DOHH2 (cell line): ENCODE data around the gene RIMBP2.
"Not testable (repeated sequence)": the region's sequence is repeated elsewhere in the genome, so short reads cannot be mapped to it uniquely, and the experiment has no call there.

ENCODE experiments used
- H3F3A ChIP-seq: fragments of 200-600 bp; sonication (generic), shearing (Covaris generic); 2 replicates; pipeline ENCODE4 v1.6.0; 2016; ENCODE audit warnings: antibody characterized with exemption, mild to moderate bottlenecking; ENCODE audit not compliant: control insufficient read depth, insufficient read depth
- H3K27ac ChIP-seq: fragments of 200-600 bp; sonication (generic); 2 replicates; pipeline ENCODE4 v1.5.1; 2014; ENCODE audit warnings: low read depth, mild to moderate bottlenecking, low read length, moderate library complexity
- H3K27me3 ChIP-seq: fragments of 200-600 bp; sonication (generic); 2 replicates; pipeline ENCODE4 v1.6.1; 2014; ENCODE audit warnings: mild to moderate bottlenecking, low read length, mixed read lengths; ENCODE audit not compliant: control insufficient read depth
- H3K36me3 ChIP-seq: fragments of 200-600 bp; sonication (generic); 2 replicates; pipeline ENCODE4 v1.6.1; 2014; ENCODE audit warnings: mild to moderate bottlenecking, low read length, moderate library complexity, mixed read lengths; ENCODE audit not compliant: control insufficient read depth
- H3K4me1 ChIP-seq: fragments of 200-600 bp; sonication (generic); 2 replicates; pipeline ENCODE4 v1.6.1; 2014; ENCODE audit warnings: mild to moderate bottlenecking, low read length, mixed read lengths; ENCODE audit not compliant: control insufficient read depth
- H3K4me2 ChIP-seq: fragments of 200-600 bp; sonication (generic); 2 replicates; pipeline ENCODE4 v1.6.0; 2014; ENCODE audit warnings: mild to moderate bottlenecking, low read length, moderate library complexity
- H3K4me3 ChIP-seq: fragments of 200-600 bp; sonication (generic); 2 replicates; pipeline ENCODE4 v1.5.1; 2014; ENCODE audit warnings: mild to moderate bottlenecking, low read length, mixed read lengths
- H3K79me2 ChIP-seq: fragments of 200-600 bp; sonication (generic); 2 replicates; pipeline ENCODE4 v1.6.1; 2014; ENCODE audit warnings: mild to moderate bottlenecking, low read length, mixed read lengths; ENCODE audit not compliant: control insufficient read depth
- H3K9me2 ChIP-seq: fragments of 200-600 bp; sonication (generic); replicated peaks from 2 replicates; pipeline ENCODE4 v1.6.1; 2014; ENCODE audit warnings: mild to moderate bottlenecking, low read length, mixed read lengths; ENCODE audit not compliant: control insufficient read depth
- H3K9me3 ChIP-seq: fragments of 200-600 bp; sonication (generic); 2 replicates; pipeline ENCODE4 v1.6.1; 2014; ENCODE audit warnings: antibody characterized with exemption, low read length, mixed read lengths; ENCODE audit not compliant: control insufficient read depth, insufficient read depth
- H4K20me1 ChIP-seq: fragments of 200-600 bp; sonication (generic); 2 replicates; pipeline ENCODE4 v1.6.0; 2014; ENCODE audit warnings: low read depth, mild to moderate bottlenecking, antibody characterized with exemption, low read length, moderate library complexity; ENCODE audit not compliant: control insufficient read depth, insufficient read depth
- EZH2phosphoT487 ChIP-seq: fragments of 200-600 bp; sonication (generic); IDR thresholded peaks from 2 replicates; pipeline ENCODE4 v1.6.1; 2017; ENCODE audit warnings: borderline replicate concordance, mild to moderate bottlenecking, antibody characterized with exemption, low read length, moderate library complexity, mixed read lengths
- TF ChIP-seq, protein P1 (sequence below): fragments of 200-600 bp; sonication (generic); IDR thresholded peaks from one replicate; pipeline ENCODE4 v1.5.1; 2014; ENCODE audit warnings: antibody characterized with exemption, mild to moderate bottlenecking, low read depth, low read length; ENCODE audit not compliant: poor library complexity, severe bottlenecking

RIMBP2 gene

DNA sequence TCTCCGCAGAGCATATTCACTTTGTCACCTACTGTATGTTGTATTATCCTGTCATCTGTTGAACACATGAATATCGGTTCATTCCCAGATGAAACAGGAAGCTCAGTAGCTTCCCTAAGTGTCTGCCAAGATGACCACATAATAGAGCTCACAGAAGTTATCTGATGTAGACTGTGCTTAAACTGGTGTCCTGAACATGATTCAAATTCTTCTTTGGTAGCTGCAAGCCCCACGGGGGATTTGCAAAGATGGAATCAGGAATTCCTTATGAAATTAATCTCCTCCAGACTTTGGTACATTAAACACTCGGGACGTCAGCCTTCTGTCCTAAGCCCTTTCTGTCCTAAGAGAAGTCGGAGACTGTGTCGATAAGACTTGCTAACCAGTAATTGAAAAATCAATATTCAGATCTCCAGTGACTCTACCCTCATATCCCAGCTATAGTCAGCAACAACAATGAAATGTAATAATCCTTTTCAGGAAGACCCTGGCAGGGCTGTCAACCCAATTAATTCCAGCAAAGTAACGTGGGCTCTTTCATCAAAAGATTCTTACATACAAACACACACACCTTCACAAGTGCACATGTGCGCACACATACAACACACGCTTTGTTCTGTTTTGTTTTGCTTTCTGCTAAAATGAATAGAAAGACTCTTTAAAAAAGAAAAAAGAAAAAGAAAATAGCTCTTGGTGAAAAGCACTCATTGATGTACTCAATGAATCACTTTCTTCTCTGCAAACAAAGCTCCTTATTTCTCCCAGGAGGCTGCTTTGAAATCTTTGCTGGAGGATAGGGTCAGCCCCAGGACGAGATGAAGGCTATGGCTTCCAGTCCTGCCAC, 127.2 kb downstream of the RIMBP2 start:
- Histone ChIP-seq H3K4me3 (no peak overlapping the region), H4K20me1 (no peaks in the 10 kb centered on the region), H3K27me3 (no peaks in the 10 kb centered on the region), H3K27ac (no peak overlapping the region), H3F3A (no peaks in the 10 kb centered on the region), H3K79me2 (no peaks in the 10 kb centered on the region), H3K36me3 (no peaks in the 10 kb centered on the region), H3K4me2 (no peak overlapping the region), H3K4me1 (no peaks in the 10 kb centered on the region), H3K9me2 (no peaks in the 10 kb centered on the region), H3K9me3 (no peaks in the 10 kb centered on the region)
- TF ChIP-seq, protein P1, sequence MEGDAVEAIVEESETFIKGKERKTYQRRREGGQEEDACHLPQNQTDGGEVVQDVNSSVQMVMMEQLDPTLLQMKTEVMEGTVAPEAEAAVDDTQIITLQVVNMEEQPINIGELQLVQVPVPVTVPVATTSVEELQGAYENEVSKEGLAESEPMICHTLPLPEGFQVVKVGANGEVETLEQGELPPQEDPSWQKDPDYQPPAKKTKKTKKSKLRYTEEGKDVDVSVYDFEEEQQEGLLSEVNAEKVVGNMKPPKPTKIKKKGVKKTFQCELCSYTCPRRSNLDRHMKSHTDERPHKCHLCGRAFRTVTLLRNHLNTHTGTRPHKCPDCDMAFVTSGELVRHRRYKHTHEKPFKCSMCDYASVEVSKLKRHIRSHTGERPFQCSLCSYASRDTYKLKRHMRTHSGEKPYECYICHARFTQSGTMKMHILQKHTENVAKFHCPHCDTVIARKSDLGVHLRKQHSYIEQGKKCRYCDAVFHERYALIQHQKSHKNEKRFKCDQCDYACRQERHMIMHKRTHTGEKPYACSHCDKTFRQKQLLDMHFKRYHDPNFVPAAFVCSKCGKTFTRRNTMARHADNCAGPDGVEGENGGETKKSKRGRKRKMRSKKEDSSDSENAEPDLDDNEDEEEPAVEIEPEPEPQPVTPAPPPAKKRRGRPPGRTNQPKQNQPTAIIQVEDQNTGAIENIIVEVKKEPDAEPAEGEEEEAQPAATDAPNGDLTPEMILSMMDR = no peak
- no peak for TF ChIP-seq EZH2phosphoT487

DNA sequence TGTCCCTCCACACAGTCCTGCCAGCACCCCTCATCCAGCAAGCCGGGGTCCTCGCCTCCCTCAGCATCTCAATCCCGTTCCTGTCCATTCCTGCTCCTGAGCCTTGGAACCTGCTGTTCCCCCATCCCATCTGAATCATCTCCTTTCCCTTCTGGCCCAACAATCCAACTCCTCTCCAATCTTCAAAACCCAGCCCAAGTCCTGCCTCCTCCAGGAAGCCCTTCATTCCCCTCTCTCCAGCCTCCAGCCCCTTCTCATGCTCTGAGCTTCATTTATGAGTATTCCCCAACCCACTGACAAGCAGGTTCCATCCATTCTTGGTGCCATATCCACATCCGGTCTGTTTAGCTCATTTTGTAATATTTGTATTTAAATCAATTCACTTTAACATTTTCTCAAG, 128.1 kb downstream of the RIMBP2 start:
- no peaks in the 10 kb centered on the region for H3F3A ChIP-seq
- no peak overlapping the region for H3K4me2 ChIP-seq
- no peaks in the 10 kb centered on the region for H3K9me3 ChIP-seq
- no peak overlapping the region for H3K4me3 ChIP-seq
- H3K36me3 ChIP-seq = no peaks in the 10 kb centered on the region
- TF ChIP-seq EZH2phosphoT487 = no peak
- TF ChIP-seq, protein P1 = no peak
- H3K79me2 ChIP-seq = no peaks in the 10 kb centered on the region
- H3K9me2 ChIP-seq = no peaks in the 10 kb centered on the region
- H3K27me3 ChIP-seq = no peaks in the 10 kb centered on the region
- no peaks in the 10 kb centered on the region for H3K4me1 ChIP-seq
- no peaks in the 10 kb centered on the region for H4K20me1 ChIP-seq
- no peak overlapping the region for H3K27ac ChIP-seq

DNA sequence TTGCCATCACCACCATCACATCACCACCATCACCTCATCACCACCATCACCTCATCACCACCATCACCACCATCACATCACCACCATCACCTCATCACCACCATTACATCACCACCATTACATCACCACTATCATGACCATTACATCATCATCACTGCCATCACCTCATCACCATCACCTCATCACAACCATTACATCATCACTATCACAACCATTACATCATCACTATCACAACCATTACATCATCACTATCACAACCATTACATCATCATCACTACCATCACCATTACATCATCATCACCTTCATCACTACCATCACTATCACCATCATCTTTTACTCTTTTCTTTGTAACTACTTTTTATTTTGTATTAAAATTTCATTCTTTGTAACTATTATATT, 131.6 kb downstream of the RIMBP2 start:
- not testable (repeated sequence) for H3K9me3 ChIP-seq, H3K4me1 ChIP-seq, H4K20me1 ChIP-seq, H3K4me2 ChIP-seq, H3K36me3 ChIP-seq, H3K27ac ChIP-seq, H3K79me2 ChIP-seq, H3F3A ChIP-seq, H3K4me3 ChIP-seq, H3K9me2 ChIP-seq, H3K27me3 ChIP-seq

DNA sequence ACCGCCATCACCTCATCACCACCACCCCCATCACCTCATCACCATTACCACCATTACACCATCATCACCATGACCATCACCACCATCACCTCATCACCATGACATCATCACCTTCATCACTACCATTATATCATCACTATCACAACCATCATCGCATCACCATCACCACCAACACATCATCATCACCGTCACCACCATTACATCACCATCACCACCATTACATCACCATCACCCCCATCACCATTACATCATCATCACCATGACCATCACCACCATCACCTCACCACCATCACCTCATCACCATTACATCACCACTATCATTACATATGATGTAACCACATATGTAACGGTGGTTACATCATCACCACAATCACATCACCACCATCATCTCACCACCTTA, 132.3 kb downstream of the RIMBP2 start:
- no peaks in the 10 kb centered on the region for H3K4me1 ChIP-seq
- no peak overlapping the region for H3K4me2 ChIP-seq
- H3K9me3 ChIP-seq = no peaks in the 10 kb centered on the region
- H3F3A ChIP-seq = no peaks in the 10 kb centered on the region
- TF ChIP-seq EZH2phosphoT487 = no peak
- TF ChIP-seq, protein P1 = no peak
- H3K4me3 ChIP-seq = no peak overlapping the region
- H3K9me2 ChIP-seq = no peaks in the 10 kb centered on the region
- no peaks in the 10 kb centered on the region for H3K36me3 ChIP-seq
- H3K27ac ChIP-seq = no peak overlapping the region
- no peaks in the 10 kb centered on the region for H4K20me1 ChIP-seq
- H3K27me3 ChIP-seq = no peaks in the 10 kb centered on the region
- H3K79me2 ChIP-seq = no peaks in the 10 kb centered on the region
